HG02623 (cell line): Measurements from ENCODE around the gene PTH2R.
"Not testable (repeated sequence)": the region's sequence is repeated elsewhere in the genome, so short reads cannot be mapped to it uniquely, and the experiment has no call there.

Experiments
- ATAC-seq: cut with Tn5 transposase; IDR thresholded peaks from one replicate; pipeline ENCODE4 v1.9.1; 2021; ENCODE audit warnings: moderate library complexity; ENCODE audit not compliant: unreplicated experiment

PTH2R gene

DNA sequence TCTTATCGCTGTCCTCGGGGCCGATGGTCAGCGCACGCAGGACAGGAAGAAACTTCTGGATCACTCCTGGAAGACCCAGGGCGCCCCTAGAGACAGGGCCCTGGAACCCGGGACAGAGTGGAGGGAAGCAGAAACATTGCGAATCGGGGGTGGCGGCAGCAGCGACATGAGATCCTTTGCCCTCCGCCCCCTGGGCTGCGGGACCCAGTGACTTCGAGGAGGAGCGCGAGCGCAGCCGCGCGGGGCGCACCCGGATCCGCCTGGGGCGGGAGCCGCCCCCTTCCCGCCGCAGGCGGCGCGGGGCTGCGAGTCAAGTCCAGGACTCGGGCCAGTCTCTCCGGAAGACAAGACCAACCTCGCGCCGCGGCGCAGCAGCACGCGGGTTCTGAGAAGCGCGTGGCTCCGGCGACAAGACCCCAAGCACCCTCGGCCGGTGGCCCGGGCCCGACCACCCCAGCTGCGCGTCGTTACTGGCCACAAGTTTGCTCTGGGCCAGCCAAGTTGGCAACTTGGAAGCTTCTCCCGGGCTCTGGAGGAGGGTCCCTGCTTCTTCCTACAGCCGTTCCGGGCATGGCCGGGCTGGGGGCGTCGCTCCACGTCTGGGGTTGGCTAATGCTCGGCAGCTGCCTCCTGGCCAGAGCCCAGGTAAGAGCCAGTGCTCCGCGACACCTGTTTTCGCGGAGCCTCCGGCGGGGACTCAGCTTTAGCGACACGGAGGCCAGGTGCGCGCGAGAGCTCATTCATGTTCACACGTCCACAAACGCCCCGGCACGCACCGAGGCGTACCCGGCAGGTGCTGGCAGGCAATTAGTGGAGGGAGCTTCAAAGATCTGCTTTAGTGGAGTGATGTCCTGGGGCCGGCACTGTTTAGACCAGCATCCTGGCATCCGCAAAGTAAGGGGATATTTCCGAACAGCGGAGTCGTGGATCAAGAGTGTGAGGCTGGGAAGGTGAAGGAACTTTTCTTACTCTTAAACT, at the start of gene PTH2R:
Gene PTH2R (plus strand): TSS at position 319 of the 978 bp plus-strand sequence. CDS start 252 bp downstream, at position 571.
- no peak for ATAC-seq

GRCh38 chr2:208356846-208357574, 49.6 kb upstream of the PTH2R start:
- ATAC-seq: no peak

- no peak for ATAC-seq
Observed at GRCh38 chr2:208358758-208359631, 47.6 kb upstream of the PTH2R start.

DNA sequence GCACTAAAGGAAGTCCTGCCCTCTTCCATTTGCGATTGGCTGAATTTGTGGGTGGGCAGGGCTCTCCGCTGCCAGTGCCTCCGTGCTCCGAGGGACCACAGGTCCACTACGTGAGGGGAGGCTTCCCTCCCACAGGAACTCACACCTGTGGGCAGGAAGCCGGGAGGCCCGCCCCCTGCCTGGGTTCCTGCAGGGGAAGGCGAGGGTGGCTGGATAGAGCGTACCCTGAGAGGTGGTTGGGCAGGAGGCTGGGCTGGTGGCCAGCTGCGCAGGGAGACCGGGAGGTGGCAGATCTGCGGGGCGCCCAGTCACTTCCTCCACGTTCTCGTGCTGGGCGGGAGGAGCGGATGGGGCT, 47.0 kb upstream of the PTH2R start:
- no peak for ATAC-seq

DNA sequence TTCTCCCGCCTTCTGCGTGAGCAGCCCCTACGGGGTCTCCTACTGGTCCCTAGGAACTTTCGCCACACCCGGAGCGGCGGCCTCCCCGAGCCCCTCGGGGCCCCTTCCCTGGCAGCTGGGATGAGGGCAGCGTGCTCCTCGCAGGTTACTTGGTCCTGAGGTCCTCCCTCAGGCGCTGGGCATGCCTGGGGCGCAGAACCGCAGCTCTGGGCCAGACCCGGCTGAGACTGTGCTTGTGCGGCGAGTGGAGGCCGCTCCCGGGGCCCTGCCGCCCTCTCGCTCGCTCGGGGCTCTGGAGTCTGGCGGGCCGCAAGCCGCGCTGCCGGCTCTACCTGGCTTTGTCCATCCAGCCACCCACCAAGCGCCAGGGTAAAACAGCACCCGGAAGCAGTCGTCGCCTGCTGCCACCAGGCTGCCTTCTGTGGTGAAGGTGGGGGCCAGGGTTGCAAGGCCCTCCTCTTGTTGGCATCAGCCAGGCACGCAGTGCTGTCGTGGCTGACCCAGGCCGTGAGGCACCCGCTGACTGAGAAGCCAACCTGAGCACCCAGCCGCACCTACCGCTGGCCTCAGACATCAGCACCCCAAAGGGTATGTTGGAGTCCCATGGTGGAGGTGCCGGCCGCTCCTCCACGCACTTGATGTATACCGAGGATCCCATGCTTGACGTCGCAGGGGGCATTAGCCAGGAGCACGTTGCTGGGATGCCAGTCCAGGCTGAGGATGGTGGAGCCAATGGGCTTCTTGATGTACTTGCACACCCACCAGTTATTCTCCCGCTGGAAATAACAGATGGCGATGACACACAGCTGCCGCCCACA, 46.1 kb upstream of the PTH2R start:
- ATAC-seq: no peak

GRCh38 chr2:208361077-208361441, 45.5 kb upstream of the PTH2R start:
- ATAC-seq: no peak

- ATAC-seq: peak; percentile 45
Observed at GRCh38 chr2:208363485-208363884, 43.1 kb upstream of the PTH2R start.

DNA sequence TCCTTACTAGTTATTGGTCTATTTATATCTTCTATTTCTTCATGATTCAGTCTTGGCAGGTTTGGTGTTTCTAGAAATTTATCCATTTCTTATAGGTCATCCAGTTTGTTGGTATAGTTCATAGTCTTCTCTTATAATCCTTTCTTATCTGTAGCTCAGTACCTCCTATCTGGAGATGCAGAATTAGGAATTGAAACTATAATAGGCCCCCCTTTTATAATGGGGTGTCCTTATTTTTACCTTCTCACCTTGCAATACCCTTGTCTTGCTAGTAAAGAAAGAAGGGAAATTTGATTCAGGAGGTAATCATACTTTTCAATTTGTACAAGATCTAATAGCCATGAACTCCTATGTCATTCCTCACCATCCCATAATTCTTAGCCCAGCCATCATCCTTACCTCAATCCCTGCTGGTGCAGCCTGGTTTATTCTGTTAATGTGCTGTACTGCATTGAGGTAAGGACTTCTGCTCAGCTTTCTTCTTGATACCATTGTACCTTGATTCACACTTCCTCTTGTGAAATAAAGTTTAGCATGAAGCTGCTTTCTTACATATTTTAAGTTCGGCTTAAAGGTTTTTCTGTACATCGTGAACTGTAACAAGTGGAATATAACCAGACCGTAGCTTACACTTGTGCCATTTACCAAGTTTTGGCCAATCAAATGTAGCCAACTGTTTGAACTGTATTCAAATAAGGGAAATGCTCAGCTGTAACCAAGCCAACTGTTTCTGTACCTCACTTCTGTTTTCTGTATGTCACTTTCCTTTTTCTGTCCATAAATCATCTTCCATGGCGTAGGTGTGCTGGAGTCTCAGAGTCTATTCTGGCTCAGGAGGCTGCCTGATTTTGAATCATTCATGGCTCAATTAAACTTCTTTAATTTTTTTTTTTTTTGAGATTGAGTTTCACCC, 40.1 kb upstream of the PTH2R start:
- ATAC-seq: peak; percentile 64

GRCh38 chr2:208369091-208369490, 37.5 kb upstream of the PTH2R start:
- no peak for ATAC-seq

DNA sequence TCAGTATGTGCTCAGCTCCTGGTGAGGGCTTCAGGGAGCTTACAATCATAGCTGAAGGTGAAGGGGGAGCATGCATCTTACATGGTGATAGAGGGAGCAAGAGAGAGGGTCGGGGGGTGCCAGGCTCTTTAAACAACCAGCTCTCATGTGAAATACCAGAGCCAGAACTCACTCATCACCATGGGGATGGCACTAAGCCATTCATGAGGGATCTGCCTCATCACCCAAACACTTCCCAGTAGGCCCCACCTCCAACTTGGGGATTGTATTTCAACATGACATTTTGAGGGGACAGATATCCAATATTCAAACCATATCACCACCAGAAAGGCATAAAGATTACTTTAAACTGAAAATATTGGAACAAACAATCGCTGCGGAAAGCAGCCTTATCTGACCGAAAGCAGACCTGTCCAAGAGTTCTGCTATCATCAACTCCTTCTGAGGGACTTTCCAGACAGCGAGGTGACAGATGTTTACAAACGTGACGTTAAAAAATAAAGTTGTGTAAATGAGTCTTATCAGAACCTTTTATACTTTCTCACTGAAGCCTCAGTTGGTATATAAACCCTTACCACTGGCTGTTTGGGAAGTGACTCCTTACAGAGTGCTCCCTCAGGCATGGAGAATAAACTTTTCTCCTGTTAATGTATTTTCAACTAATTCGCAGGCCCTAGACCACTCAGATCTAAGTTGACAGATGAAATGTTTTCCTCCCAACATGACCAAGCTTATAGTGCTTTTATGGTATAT, 35.5 kb upstream of the PTH2R start:
- ATAC-seq: no peak

GRCh38 chr2:208371634-208371935, 35.0 kb upstream of the PTH2R start:
- ATAC-seq: no peak

GRCh38 chr2:208373460-208374089, 33.0 kb upstream of the PTH2R start:
- ATAC-seq: peak; percentile 70

DNA sequence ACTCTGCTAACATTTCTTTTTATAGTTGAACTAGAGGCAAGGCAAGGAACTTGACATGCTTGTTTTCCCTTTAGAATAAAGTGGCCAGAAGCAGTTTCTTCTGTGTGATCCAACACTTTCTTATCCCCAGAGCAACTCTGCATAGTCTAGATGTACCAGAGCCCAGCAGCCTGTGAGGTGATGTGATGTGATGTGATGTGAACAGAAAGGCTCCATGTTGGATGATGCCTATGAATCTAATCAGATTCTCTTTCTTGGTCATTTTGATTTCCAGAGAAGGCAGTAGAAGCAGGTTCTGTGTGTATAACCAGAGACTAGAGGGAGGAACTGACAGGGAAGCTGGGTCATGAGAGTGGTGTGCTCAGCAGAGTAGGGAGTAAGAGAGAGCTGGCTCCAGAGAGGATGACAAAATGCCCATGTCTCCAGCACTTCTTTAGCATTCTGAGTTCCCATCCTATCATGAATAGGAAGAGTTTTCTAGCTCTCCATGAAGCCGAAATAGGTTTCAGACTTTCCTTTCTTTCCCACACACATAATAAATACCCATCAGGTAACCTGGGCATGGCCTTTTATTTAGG, 31.0 kb upstream of the PTH2R start:
- no peak for ATAC-seq

- not testable (repeated sequence) for ATAC-seq
Observed at GRCh38 chr2:208377344-208377860, 29.2 kb upstream of the PTH2R start.

DNA sequence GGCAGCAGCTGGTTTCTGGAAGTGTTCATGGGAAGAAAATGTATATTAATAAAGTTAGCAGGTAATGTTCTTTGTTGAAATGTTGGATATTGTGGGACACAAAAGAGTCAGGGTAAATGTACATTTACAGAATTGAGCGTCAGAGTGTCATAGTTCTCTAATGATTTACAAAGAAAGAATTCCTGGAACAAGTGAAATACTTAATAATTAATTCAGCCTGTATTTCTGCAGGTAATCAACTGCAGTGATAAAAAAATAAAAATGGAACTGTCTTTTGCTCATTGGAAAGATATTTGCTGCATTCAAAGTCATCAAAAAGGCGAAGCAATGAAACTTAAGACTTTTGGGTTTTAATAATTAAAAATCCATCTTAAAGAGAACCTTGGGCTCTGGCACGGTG, 27.4 kb upstream of the PTH2R start:
- ATAC-seq: no peak

DNA sequence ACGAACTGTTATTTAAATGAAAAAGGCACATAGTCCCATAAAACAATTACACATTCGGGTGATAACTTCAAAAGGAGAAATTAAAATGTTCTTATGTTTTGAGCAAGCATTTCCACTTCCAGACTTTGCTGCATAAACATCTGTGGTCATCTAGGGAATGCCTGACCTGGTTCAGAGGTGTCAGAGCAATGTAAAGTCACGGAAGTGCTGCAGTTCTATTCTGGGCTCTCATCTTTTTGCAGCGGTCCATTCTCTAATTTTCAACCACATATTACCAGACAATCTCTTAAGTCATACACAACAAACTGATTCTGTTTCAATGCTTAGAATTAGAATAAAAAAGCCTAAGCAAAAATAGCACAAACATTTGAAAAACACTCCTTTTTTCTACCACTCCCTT, 22.0 kb upstream of the PTH2R start:
- no peak for ATAC-seq

DNA sequence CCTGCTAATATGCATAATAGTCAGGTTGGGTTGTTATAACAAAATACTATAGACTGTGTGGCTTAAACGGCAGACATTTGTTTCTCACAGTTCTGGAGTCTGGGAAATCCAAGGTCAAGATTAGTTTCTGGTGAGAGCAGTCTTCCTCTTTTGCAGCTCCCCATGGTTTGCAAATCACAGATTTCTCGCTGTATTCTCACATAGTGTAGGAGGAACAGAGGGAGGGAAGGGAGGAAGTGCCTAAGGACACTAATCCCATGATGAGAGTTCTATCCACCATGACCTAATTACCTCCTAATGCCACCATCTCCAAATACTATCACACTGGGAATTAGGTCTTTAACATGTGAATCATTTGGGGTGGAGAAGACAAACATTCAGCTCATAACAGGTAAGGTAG, 20.1 kb upstream of the PTH2R start:
- no peak for ATAC-seq

- ATAC-seq: no peak
Observed at GRCh38 chr2:208389940-208390339, 16.7 kb upstream of the PTH2R start.
